ENCODE results near the gene FAS.

The FAS gene

GRCh38 chr10:88990384-88991160, at the start of gene FAS:
Gene FAS, plus strand, starts transcription at chr10:88990798. Its CDS starts 79 bp downstream, at chr10:88990877.
- DNase-seq (ENCODE audit: low read depth) = peak; percentile 63

DNA sequence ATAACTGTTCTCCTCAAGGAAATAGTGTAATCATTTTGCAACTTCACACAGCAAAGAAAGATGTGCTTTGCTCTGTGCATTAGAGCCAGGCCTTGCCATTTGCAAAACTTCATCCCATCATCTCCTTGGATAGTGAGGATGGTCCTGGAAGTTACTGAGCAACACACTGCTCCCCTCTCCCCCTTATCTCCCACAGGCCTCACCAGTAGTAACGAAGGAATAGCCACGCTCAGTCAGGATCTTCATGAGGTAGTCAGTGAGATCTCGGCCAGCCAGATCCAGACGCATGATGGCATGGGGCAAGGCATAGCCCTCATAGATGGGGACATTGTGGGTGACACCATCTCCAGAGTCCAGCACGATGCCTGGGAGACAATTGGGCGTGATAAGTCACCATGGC, 49.6 kb upstream of the FAS start:
- DNase-seq (ENCODE audit: low read depth) = no peak

DNA sequence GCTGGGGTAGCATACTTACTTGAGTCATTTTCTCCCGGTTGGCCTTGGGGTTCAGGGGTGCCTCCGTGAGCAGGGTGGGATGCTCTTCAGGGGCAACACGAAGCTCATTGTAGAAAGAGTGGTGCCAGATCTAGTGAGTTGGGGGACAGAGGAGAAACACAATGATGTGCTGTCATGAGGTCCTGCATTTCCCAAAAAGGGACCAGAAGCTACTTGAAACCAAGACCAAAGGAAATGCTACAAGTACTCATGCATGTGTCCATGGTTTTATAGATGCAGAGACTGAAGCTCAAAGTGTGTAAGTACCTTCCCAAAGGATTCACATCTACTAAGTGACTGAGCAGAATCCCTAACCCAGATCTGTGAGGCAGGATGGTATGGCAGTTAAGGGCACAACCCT, 46.8 kb upstream of the FAS start:
- no peak for DNase-seq (ENCODE audit: low read depth)

DNA sequence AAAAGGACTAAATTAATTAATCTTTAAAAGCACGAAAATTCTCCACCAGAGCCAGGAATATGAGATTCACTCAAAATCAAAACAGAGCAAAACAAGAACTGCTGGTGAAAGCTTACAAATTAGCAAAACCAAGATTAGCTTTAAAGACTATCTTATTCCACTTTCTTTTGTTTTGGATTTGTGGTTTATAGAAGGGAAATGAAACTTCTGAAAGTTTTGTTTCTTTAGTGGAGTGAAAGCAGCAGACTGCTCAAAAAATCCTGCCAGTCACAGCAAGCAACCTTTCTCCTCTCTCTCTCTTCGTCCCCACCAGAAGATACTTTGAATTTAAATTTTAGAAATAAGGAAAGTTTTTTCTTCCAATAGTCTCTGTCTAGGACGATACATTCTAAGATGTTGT, 45.8 kb upstream of the FAS start:
- DNase-seq (ENCODE audit: low read depth) = no peak

DNA sequence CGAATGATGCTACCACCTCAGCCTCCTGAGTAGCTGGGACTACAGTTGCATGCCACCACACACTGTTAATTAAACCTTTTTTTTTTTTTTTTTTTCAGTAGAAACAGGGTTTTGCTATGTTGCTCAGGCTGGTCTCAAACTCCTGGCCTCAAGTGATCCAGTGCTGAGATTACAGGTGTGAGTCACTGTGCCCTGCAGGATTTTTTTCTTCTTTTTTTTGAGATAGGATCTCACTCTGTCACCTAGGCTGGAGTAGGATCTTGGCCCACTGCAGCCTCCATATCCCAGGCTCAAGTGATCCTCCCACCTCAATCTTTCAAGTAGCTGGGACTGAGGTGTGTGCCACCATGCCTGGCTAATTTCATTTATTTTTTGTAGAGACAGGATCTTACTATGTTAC, 44.4 kb upstream of the FAS start:
- no peak for DNase-seq (ENCODE audit: low read depth)

GRCh38 chr10:88946965-88947590, 43.5 kb upstream of the FAS start:
- DNase-seq (ENCODE audit: low read depth) = no peak

DNA sequence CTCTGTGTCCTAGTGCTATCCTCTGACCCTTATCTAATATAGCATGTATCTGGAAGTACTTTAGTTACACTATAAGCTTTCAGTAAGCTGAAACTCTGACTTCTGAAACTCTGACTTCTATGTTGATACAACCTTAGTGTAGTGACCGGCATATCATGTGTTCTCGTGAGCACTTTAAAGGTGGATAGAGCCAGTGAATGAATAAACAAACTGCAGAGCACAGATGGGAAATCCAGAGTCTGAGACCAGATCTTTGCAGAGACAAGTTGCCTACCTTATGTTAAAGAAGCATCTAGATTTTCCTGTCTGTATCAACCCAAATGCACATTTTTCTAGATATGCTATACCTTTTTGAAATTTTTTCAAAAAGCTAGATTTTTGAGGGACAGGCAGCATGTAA, 41.5 kb upstream of the FAS start:
- DNase-seq (ENCODE audit: low read depth) = no peak

- no peak for DNase-seq (ENCODE audit: low read depth)
These were observed 40.4 kb upstream of the FAS start for GRCh38 chr10:88949912-88950837.

GRCh38 chr10:88952647-88953111, 37.9 kb upstream of the FAS start, which contains the start of gene ACTA2:
Gene ACTA2, minus strand, starts transcription at chr10:88952773. Its CDS starts 3,843 bp downstream, at chr10:88948930.
- no peak for DNase-seq (ENCODE audit: low read depth)

- no peak for DNase-seq (ENCODE audit: low read depth)
These were observed 36.9 kb upstream of the FAS start for GRCh38 chr10:88953662-88954061.

- no peak for DNase-seq (ENCODE audit: low read depth)
These were observed 36.0 kb upstream of the FAS start for GRCh38 chr10:88954458-88955083.

DNA sequence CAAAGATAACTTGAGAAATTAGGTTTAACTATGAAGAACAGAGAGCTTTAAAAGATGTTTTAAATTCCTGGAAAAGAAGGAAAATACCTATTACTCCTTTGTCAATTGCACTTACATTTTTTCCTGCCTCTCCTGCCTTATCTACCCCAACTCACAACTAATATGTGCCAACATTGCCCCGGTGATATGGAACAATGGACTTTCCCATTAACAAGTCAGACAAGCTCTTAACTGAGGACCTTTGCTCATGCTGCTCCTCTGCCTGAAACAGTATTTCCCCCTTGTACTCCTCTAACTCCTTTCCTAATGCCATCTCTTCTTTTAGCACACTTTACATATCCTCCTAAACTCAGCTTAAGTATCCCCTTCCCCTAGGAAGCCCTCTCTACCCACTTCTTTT, 33.2 kb upstream of the FAS start:
- no peak for DNase-seq (ENCODE audit: low read depth)

DNA sequence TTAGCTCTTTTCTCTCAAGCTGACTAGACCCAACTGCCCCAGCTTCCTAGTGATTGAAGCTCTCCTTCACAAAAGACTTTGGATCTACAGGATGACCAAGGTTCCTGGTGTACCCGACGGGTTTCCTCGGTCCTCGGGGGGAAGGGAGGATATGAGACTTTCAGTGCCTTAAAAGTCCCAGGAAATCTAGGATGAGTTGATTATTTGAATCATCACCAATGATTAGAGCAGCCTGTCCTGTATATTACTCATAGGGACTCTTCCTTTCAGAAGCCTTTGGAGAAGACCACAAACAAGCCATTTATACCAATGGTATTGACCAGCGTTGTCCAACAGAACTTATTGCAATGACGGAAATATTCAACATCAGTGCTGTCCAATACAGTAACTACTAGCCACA, 31.9 kb upstream of the FAS start:
- no peak for DNase-seq (ENCODE audit: low read depth)

DNA sequence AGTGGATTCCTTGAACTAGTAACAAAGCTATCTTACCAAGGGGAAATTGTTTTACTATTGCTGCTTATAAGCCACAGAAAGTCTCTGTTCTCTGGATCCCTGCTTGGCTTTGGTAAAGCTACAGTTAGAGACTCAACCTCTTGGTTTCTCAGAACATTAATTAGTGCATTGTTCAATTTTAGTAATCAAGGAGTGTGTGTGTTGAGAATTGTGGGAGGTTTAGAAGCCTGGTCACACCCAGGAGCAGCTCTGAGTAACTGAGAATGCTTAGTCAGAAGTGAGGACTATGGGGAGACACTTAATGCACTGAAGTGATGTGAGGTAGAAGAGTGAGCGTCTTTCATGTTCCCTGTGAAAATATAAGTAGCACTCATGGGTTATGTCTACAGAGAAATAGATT, 29.8 kb upstream of the FAS start:
- DNase-seq (ENCODE audit: low read depth) = no peak

DNA sequence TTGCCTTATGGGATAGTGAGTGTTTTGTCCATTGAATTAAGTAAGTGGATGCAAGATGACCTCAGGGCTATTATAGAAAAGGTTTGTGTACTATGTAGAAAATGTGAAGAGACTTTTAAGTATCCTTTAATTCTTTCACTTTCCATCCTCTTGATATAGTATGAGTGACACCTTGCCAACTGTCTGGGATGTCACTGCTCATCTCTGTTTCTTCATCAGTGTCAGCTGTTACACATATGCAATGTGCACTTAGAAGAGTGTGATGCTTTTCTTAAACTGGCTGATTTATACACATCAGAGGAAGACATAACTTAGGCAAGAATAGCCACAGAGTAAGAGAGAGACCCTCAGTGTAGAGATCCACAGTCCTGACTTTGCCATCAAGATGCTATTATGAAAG, 29.3 kb upstream of the FAS start:
- no peak for DNase-seq (ENCODE audit: low read depth)

DNA sequence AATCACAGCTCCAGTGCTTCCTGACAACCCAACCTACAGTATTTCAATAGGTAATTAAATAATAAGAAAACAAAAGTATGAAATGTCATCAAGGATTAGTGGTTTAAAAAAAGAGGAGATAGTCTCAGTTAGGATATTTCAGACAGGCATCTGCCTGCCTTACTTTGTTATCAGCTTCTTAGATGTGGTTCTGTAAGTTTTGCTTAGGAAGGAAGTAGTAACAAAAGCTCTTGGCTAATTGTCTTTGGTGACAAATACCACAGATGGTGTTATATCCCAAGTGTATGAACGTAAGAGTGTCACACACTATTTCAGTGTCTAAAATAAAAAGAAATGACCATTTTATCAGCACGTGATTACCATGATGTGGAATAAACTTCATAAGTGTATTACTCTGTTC, 28.3 kb upstream of the FAS start:
- no peak for DNase-seq (ENCODE audit: low read depth)

GRCh38 chr10:88963318-88963717, 27.3 kb upstream of the FAS start:
- no peak for DNase-seq (ENCODE audit: low read depth)

- DNase-seq (ENCODE audit: low read depth) = no peak
These were observed 26.2 kb upstream of the FAS start for GRCh38 chr10:88964360-88964759.

DNA sequence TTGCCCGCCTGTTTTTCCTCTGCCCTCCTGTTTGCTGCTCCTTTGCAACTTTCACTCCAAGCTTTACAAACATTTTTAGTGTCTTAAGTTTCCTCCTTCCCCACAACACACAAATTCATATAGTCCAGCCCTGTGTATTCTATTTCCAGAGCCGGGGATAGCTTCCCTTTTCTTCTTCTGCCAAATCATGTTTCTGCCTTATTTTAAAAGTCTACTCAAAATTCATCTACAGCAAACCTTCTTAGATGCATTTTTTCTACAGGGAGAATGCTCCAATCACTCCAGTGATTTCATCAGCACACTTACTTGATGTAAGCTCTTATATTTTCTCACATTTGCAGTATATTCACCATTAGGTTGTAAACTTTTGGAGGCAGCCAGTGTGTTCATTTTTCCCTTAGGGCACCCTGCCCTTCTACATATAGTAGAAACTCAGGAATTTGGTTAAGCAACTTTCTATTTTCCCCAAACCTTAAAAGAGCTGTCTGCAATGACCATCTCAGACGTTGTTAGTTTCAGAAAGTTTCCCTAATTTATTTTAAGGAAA, 25.7 kb upstream of the FAS start:
- no peak for DNase-seq (ENCODE audit: low read depth)

DNA sequence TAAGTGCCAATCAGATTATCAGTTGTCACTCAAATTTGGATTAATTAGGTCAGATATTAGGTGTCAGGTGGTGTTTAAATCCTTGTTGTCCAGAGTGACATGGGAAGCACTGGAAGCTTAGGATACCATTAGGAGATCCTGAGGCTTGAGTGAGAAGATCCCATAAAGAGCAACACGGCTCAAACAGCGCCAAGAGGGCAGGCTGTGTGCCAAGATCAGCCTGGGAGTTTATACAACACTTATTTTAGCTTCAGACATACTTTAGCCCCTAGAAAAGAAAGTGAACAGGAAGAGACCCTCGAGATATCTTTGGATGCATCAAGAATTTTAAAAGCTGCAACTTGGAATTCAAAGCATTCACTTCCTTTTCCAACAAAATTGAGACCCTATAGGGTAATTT, 23.8 kb upstream of the FAS start:
- DNase-seq (ENCODE audit: low read depth) = no peak

DNA sequence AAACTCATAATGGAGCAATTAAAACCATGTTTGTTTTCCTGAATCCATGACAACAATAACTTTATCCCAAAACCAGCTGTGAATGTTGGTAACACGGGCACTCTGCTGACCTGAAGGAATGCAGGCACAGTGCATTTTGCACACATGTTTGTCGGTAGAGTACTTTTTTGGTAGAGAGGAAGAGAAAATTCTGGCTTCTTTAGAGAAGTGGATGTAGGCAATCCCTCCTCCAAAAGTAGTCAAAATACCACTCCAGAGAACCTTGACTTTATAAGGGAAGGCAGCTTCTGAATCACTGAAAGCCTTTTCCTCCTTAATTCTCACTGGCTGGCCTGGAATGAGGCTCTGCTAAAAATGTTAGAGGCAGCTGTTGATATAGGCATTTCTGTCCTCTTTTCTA, 22.2 kb upstream of the FAS start:
- DNase-seq (ENCODE audit: low read depth) = no peak

Data from stimulated activated CD8-positive, alpha-beta memory T cell treated with anti-CD3 and anti-CD28 coated beads, Interleukin-4, amount 100 ng/mL, for 24 hours (primary cell).